ENCODE measurements around the gene TRIM4. TPM values are rescaled to one million over a fixed set of nuclear protein-coding genes. Genes with fewer than 3 reads are reported as not detected.

Gene TRIM4
- total RNA-seq, 2 donors from 2014 or later = 14.7 to 22.9 TPM

GRCh38 chr7:99860281-99861127 lies 58.8 kb downstream of the TRIM4 start:
- intact Hi-C loops (cut with DNase I) = no loop called here
- DNase-seq (ENCODE audit: low spot score) = peak; percentile 89

- DNase-seq (ENCODE audit: low spot score) = no peak
- intact Hi-C loops (cut with DNase I) = no loop called here
These were observed 64.1 kb downstream of the TRIM4 start for GRCh38 chr7:99855236-99855635.

- DNase-seq (ENCODE audit: low spot score) = no peak
- intact Hi-C loops (cut with DNase I) = no loop called here
These were observed 70.7 kb downstream of the TRIM4 start for GRCh38 chr7:99848420-99849216.

- DNase-seq (ENCODE audit: low spot score) = no peak
These were observed 75.0 kb downstream of the TRIM4 start for GRCh38 chr7:99844328-99844727.

GRCh38 chr7:99843808-99844207 lies 75.5 kb downstream of the TRIM4 start:
- no peak for DNase-seq (ENCODE audit: low spot score)
- intact Hi-C loops (cut with DNase I) = no loop called here

More at GRCh38 chr7:99844328-99844727, 75.0 kb downstream of the TRIM4 start:
- intact Hi-C loops (cut with DNase I) = no loop called here

- intact Hi-C loops (cut with DNase I) = no loop called here
- DNase-seq (ENCODE audit: low spot score) = no peak
These were observed 76.4 kb downstream of the TRIM4 start for GRCh38 chr7:99842926-99843325.

Other genes with a start within 250 kb of the TRIM4 start
- gene CYP3A5, start 239.5 kb downstream of the TRIM4 start, total RNA-seq = 1 to 10 TPM in 1 of 2 donors, under 1 TPM in 1; 0.62 to 1.8 TPM
- gene CYP3A7, start 184.3 kb downstream of the TRIM4 start, total RNA-seq = not detected
- not detected for gene CYP3A4, start 135.3 kb downstream of the TRIM4 start, total RNA-seq
- under 1 TPM in 1 of 2 donors, not detected in 1; 0.14 TPM for gene CYP3A43, start 91.5 kb downstream of the TRIM4 start, total RNA-seq
- under 1 TPM in 1 of 2 donors, not detected in 1; 0.51 TPM for gene OR2AE1, start 42.5 kb downstream of the TRIM4 start, total RNA-seq
- gene GJC3, start 10.1 kb upstream of the TRIM4 start, total RNA-seq = not detected
- gene AZGP1, start 56.5 kb upstream of the TRIM4 start, total RNA-seq = 1 to 10 TPM in 1 of 2 donors, under 1 TPM in 1; 0.33 to 1.2 TPM
- 10 to 100 TPM; 47.4 to 53.1 TPM for gene ZKSCAN1, start 96.1 kb upstream of the TRIM4 start, total RNA-seq
- gene ZSCAN21, start 130.2 kb upstream of the TRIM4 start, total RNA-seq = 10 to 100 TPM in 1 of 2 donors, 1 to 10 TPM in 1; 9.2 to 10.7 TPM
- 10 to 100 TPM; 17.0 to 18.0 TPM for gene ZNF3, start 162.2 kb upstream of the TRIM4 start, total RNA-seq
- 10 to 100 TPM; 78.4 to 80.0 TPM for gene COPS6, start 169.4 kb upstream of the TRIM4 start, total RNA-seq
- gene MCM7, start 181.9 kb upstream of the TRIM4 start, total RNA-seq = 10 to 100 TPM; 21.6 to 21.7 TPM
- 10 to 100 TPM; 11.6 to 15.5 TPM for gene AP4M1, start 182.1 kb upstream of the TRIM4 start, total RNA-seq
- 10 to 100 TPM; 34.3 to 35.4 TPM for gene TAF6, start 199.8 kb upstream of the TRIM4 start, total RNA-seq
- gene CNPY4, start 200.1 kb upstream of the TRIM4 start, total RNA-seq = 10 to 100 TPM in 1 of 2 donors, 1 to 10 TPM in 1; 9.6 to 18.3 TPM
- gene MBLAC1, start 207.4 kb upstream of the TRIM4 start, total RNA-seq = 1 to 10 TPM; 1.6 to 1.7 TPM
- gene LAMTOR4, start 229.4 kb upstream of the TRIM4 start, total RNA-seq = 10 to 100 TPM; 72.6 to 91.6 TPM
- 10 to 100 TPM; 11.2 to 13.3 TPM for gene TRAPPC14, start 239.2 kb upstream of the TRIM4 start, total RNA-seq
- 10 to 100 TPM in 1 of 2 donors, 1 to 10 TPM in 1; 6.2 to 11.2 TPM for gene GAL3ST4, start 249.1 kb upstream of the TRIM4 start, total RNA-seq

Data from posterior vena cava (tissue), 2 donors.